Activated T-cell treated with anti-CD3 and anti-CD28 coated beads, Interleukin-2, amount 50 U/mL, for 4 hours (primary cell): ENCODE results near the gene PTPRA. TPM values are rescaled to one million over a fixed set of nuclear protein-coding genes. Genes with fewer than 3 reads are reported as not detected.

Source experiments
- ATAC-seq, 2 donors: fragments of 200-7000 bp; cut with Tn5 transposase; one replicate each; pipeline ENCODE4 v1.10.0; 2021
- DNase-seq: peaks from one replicate; pipeline ENCODE4 v3.0.0-alpha.2; 2020
- H3K27me3 Mint-ChIP-seq: one replicate; pipeline ENCODE4 v1.8.0; 2021; ENCODE audit warnings: low read depth, mixed read lengths
- H3K36me3 Mint-ChIP-seq: one replicate; pipeline ENCODE4 v1.8.0; 2022; ENCODE audit warnings: mixed read lengths; ENCODE audit not compliant: insufficient read depth
- H3K4me1 Mint-ChIP-seq: one replicate; pipeline ENCODE4 v1.8.0; 2021; ENCODE audit warnings: low read depth, mixed read lengths
- H3K4me3 Mint-ChIP-seq: one replicate; pipeline ENCODE4 v1.8.0; 2021; ENCODE audit warnings: mild to moderate bottlenecking, moderate library complexity, mixed read lengths
- H3K9me3 Mint-ChIP-seq: one replicate; pipeline ENCODE4 v1.8.0; 2021; ENCODE audit warnings: mixed read lengths
- total RNA-seq, 3 donors: library from RNA; stranded (reverse); gene quantifications; one replicate each; pipeline ENCODE4 v1.2.1, GENCODE V29; 2021

The PTPRA gene
- total RNA-seq, 3 donors from 2014 or later, result 28.2 to 34.5 (median 32.3) TPM

GRCh38 chr20:2869381-2869780 is 3.9 kb upstream of the PTPRA start:
- no peaks in the 10 kb centered on the region for H3K27me3 Mint-ChIP-seq
- H3K4me1 Mint-ChIP-seq, result peaks cover 54% of the 10 kb centered on the region
- H3K4me3 Mint-ChIP-seq, result no peak overlapping the region
- ATAC-seq, result no peak
- H3K36me3 Mint-ChIP-seq, result peaks cover 2% of the 10 kb centered on the region
- no peaks in the 10 kb centered on the region for H3K9me3 Mint-ChIP-seq
- DNase-seq, result no peak

DNA sequence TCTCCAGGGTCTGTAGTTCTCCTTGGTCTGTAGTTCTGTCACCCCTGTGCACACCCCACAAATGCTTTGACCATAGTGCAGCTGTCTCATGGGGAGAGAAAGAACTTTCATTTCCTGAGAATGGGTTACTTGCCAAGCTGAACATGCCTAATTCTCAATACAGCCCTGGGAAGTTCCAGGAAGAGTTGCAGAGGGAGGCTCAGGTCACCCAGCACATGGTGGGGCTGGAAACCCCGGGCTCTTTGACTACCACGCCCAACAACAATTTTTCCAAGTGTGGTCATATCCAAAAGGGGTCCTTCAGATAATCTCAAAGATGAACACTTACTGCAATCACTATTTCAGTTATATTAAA is 2.2 kb upstream of the PTPRA start:
- Mint-ChIP-seq H3K36me3 (no peaks in the 10 kb centered on the region), H3K4me1 (peaks cover 55% of the 10 kb centered on the region), H3K9me3 (no peaks in the 10 kb centered on the region), H3K4me3 (no peak overlapping the region), H3K27me3 (no peaks in the 10 kb centered on the region)
- ATAC-seq (no peak), DNase-seq (no peak)

DNA sequence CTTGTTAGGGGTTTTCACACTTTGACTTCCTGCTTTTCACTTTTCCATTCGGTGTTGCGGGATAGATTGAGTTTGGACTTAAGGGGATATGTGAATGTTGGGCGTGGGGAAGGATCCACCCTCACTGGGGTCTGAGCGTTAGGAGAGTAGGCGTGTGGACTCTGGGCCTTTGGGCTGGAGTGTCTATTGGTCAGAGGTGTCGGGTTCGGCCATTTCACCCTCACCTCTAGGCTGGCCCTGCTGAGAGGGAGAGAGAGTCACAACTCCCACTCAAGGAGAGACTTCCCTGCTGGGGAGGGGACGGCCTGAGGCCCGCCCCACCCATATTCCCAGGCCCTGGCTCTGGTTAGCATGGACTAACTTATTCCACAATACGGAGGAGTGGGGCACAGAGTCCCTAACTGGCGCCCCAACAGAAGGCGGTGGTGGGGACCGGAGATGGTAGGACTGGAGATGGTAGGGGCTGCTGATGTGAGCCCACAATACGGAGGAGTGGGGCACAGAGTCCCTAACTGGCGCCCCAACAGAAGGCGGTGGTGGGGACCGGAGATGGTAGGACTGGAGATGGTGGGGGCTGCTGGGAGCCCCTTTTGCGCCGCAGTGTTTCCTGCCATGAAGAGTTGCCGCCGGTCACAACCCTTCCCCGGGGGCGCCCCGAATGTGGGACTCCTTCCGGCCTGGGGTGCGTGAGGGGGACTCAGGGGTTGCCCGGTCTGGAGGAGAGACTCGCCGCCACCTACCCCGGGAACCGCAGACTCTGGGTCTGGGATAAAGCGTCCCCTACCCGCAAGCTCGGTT is 1.4 kb upstream of the PTPRA start:
- Mint-ChIP-seq H3K4me3 (peak overlapping the region; percentile 89), H3K36me3 (peaks cover 5% of the 10 kb centered on the region), H3K9me3 (no peaks in the 10 kb centered on the region), H3K27me3 (no peaks in the 10 kb centered on the region), H3K4me1 (peaks cover 56% of the 10 kb centered on the region)
- ATAC-seq (peak; percentile 1 to 2), DNase-seq (no peak)

- peaks cover 7% of the 10 kb centered on the region for H3K36me3 Mint-ChIP-seq
- H3K9me3 Mint-ChIP-seq, result no peaks in the 10 kb centered on the region
- DNase-seq, result peak; percentile 69
Measured at GRCh38 chr20:2872459-2873009, 747 bp upstream of the PTPRA start.

GRCh38 chr20:2873747-2874041 is 413 bp downstream of the PTPRA start:
- H3K9me3 Mint-ChIP-seq, result no peaks in the 10 kb centered on the region
- H3K4me3 Mint-ChIP-seq, result peak overlapping the region; percentile 91
- H3K27me3 Mint-ChIP-seq, result no peaks in the 10 kb centered on the region
- ATAC-seq, result peak; percentile 53 to 54
- peaks cover 11% of the 10 kb centered on the region for H3K36me3 Mint-ChIP-seq
- H3K4me1 Mint-ChIP-seq, result peaks cover 53% of the 10 kb centered on the region
- peak; percentile 49 for DNase-seq

More at GRCh38 chr20:2872459-2873009, 747 bp upstream of the PTPRA start:
- no peaks in the 10 kb centered on the region for H3K27me3 Mint-ChIP-seq
- peaks cover 54% of the 10 kb centered on the region for H3K4me1 Mint-ChIP-seq
- ATAC-seq, result peak; percentile 56 to 59
- peak overlapping the region; percentile 89 for H3K4me3 Mint-ChIP-seq

GRCh38 chr20:2874456-2874855 is 1.2 kb downstream of the PTPRA start:
- peaks cover 11% of the 10 kb centered on the region for H3K36me3 Mint-ChIP-seq
- H3K27me3 Mint-ChIP-seq, result no peaks in the 10 kb centered on the region
- DNase-seq (no peak), ATAC-seq (no peak)
- peaks cover 59% of the 10 kb centered on the region for H3K4me1 Mint-ChIP-seq
- H3K9me3 Mint-ChIP-seq, result no peaks in the 10 kb centered on the region
- peak overlapping the region; percentile 91 for H3K4me3 Mint-ChIP-seq

GRCh38 chr20:2875690-2876203 is 2.5 kb downstream of the PTPRA start:
- Mint-ChIP-seq H3K27me3 (no peaks in the 10 kb centered on the region), H3K9me3 (no peaks in the 10 kb centered on the region), H3K4me3 (peak overlapping the region; percentile 37), H3K36me3 (peaks cover 11% of the 10 kb centered on the region), H3K4me1 (peaks cover 59% of the 10 kb centered on the region)
- DNase-seq (no peak), ATAC-seq (no peak)

DNA sequence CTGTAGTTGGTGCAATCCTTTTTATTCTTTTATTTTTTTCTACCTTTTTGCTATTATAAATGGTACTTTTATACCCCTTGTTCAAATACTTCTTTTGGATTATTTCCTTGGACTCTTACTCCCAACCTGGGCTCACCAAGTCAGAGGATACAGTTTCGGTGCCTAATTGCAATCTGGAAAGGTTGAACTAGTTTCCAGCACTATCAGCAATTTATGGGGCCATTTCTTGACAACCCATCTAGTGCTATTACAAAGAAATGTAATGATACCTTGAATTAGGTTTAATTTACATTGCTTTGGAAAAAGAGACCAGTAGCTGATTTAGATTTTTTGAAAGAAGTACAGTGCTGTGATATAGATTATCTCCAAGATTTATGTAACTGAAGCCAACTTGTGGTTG is 5.2 kb downstream of the PTPRA start:
- ATAC-seq (no peak), DNase-seq (no peak)
- Mint-ChIP-seq H3K27me3 (no peaks in the 10 kb centered on the region), H3K36me3 (peaks cover 11% of the 10 kb centered on the region), H3K4me3 (no peak overlapping the region), H3K4me1 (peaks cover 45% of the 10 kb centered on the region), H3K9me3 (no peaks in the 10 kb centered on the region)

DNA sequence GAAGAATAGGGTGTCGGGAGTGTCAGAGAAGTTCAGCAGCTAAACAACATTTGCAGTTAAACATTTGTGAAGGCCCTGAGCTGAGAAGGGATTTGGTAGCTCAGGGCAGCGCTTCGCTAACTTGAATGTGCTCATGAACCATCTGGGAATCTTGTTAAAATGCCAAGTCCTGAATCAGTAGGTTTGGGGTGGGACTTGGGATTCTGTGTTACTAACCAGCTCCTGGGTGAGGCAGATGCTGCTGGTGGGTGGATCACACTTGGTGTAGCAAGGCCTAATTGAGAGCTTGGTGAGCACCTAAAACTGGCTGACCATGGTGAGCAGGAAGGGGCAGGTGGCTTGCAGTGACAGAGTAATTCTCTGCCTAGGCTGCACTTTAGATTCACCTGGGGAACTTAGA is 5.9 kb downstream of the PTPRA start:
- peaks cover 51% of the 10 kb centered on the region for H3K4me1 Mint-ChIP-seq
- H3K9me3 Mint-ChIP-seq, result no peaks in the 10 kb centered on the region
- ATAC-seq (no peak), DNase-seq (no peak)
- H3K36me3 Mint-ChIP-seq, result peaks cover 12% of the 10 kb centered on the region
- H3K27me3 Mint-ChIP-seq, result no peaks in the 10 kb centered on the region
- H3K4me3 Mint-ChIP-seq, result no peak overlapping the region

DNA sequence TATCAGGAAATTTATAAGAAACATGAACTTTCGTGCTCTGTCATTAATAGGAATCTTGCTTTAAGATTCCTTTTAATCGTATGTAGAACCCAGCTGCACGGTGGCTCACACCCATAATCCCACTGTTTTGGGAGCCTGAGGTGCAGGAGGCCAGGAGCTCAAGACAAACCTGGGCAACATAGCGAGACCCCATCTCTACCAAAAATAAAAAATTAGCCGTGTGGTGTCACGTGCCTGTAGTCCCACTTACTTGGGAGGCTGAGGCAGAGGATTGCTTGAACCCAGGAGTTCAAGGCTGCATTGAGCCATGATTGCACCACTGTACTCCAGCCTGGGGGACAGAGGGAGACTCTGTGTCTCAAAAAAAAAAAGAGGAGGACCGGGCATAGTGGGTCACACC is 7.4 kb downstream of the PTPRA start:
- Mint-ChIP-seq H3K36me3 (peaks cover 12% of the 10 kb centered on the region), H3K9me3 (no peaks in the 10 kb centered on the region), H3K27me3 (no peaks in the 10 kb centered on the region), H3K4me1 (peaks cover 51% of the 10 kb centered on the region), H3K4me3 (no peak overlapping the region)
- DNase-seq, result no peak
- no peak for ATAC-seq

DNA sequence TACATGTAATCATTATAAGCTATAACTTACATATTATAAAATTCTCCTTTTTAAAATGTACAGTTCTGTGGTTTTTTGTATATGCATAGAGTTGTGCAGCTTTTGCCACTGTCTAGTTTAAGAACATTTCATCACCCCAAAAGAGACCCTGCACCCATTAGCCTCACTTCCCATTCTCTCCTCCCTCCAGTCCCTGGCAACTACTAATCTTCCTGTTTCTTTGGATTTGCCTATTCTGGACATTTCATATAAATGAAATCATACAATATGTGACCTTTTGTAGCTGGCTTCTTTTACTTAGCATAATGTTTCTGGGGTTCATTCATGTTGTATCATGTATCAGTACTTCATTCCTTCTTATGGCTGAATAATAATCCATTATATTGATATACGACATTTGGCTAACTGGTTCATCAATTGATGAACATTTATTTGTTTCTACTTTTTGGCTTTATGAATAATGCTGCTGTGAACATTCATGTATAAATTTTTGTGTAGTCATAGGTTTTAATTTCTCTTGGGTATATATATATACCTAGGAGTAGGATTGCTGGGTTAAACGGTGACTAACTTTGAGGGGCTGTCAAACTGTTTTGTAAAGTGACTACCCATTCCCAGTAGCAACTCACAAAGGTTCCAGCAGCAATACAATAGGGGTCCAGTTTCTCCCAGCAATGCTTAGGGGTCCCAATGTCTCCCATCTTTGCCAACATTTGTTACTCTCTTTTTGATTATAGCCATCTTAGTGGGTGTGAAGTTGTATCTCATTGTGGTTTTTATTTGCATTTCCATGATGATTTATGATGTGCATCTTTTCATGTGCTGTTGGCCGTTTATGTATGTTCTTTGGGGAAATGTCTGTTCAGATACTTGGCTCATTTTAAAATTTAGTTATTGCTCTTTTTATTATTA is 10.7 kb downstream of the PTPRA start:
- no peak overlapping the region for H3K4me3 Mint-ChIP-seq

GRCh38 chr20:2887715-2888114 is 14.4 kb downstream of the PTPRA start:
- Mint-ChIP-seq H3K36me3 (peaks cover 3% of the 10 kb centered on the region), H3K4me1 (peaks cover 66% of the 10 kb centered on the region), H3K4me3 (no peak overlapping the region), H3K9me3 (no peaks in the 10 kb centered on the region), H3K27me3 (no peaks in the 10 kb centered on the region)
- ATAC-seq, result no peak
- no peak for DNase-seq

More for the DNA sequence above, 10.7 kb downstream of the PTPRA start:
- H3K27me3 Mint-ChIP-seq, result no peaks in the 10 kb centered on the region
- H3K36me3 Mint-ChIP-seq, result peaks cover 2% of the 10 kb centered on the region
- no peak for DNase-seq
- peak in 1 of 2 donors; percentile 21 for ATAC-seq
- H3K4me1 Mint-ChIP-seq, result peaks cover 50% of the 10 kb centered on the region
- H3K9me3 Mint-ChIP-seq, result no peaks in the 10 kb centered on the region

- no peaks in the 10 kb centered on the region for H3K9me3 Mint-ChIP-seq
- no peak for DNase-seq
- H3K4me1 Mint-ChIP-seq, result peaks cover 71% of the 10 kb centered on the region
- no peaks in the 10 kb centered on the region for H3K27me3 Mint-ChIP-seq
- H3K4me3 Mint-ChIP-seq, result no peak overlapping the region
- H3K36me3 Mint-ChIP-seq, result peaks cover 5% of the 10 kb centered on the region
- ATAC-seq, result peak in 1 of 2 donors; percentile 58
Measured at GRCh38 chr20:2888224-2888955, 15.1 kb downstream of the PTPRA start.

- DNase-seq, result no peak
- Mint-ChIP-seq H3K27me3 (no peaks in the 10 kb centered on the region), H3K4me1 (peaks cover 65% of the 10 kb centered on the region), H3K4me3 (no peak overlapping the region), H3K9me3 (no peaks in the 10 kb centered on the region), H3K36me3 (peaks cover 4% of the 10 kb centered on the region)
- ATAC-seq, result no peak
Measured at GRCh38 chr20:2889209-2889608, 15.9 kb downstream of the PTPRA start.
